ENCODE results near the gene SLCO4A1.

SLCO4A1 gene

GRCh38 chr20:62669249-62669648 is 26.9 kb downstream of the SLCO4A1 start:
- Histone ChIP-seq H2BK12ac (ENCODE audit: low read length) (no peak overlapping the region), H3K14ac (ENCODE audit: low read length) (no peak overlapping the region), H3K27ac (ENCODE audit: low read depth, low read length) (no peak overlapping the region), H3K36me3 (ENCODE audit: control insufficient read depth in 1 of 2, insufficient read depth in 2 of 2, low read length in 2 of 2) (no peaks in the 10 kb centered on the region), H3K9me3 (ENCODE audit: insufficient read depth, low read depth, low read length) (peaks cover 1% of the 10 kb centered on the region), H3K4me1 (ENCODE audit: control insufficient read depth in 1 of 2, insufficient read depth in 2 of 2, low read length in 2 of 2) (no peaks in the 10 kb centered on the region), H2BK5ac (ENCODE audit: low read depth, low read length, poor library complexity) (no peak overlapping the region), H3K4me2 (ENCODE audit: low read length) (no peak overlapping the region), H4K8ac (ENCODE audit: low read depth, low read length) (no peak overlapping the region), H3K27me3 (ENCODE audit: insufficient read depth, low read length) (no peaks in the 10 kb centered on the region), H3K79me2 (ENCODE audit: control insufficient read depth, insufficient read depth, low read length, poor library complexity) (no peaks in the 10 kb centered on the region), H3K4ac (ENCODE audit: low read depth, low read length) (no peak overlapping the region), H2AFZ (ENCODE audit: insufficient read depth, low read length, poor library complexity) (no peak overlapping the region), H3K9ac (ENCODE audit: low read length) (no peak overlapping the region), H3K18ac (ENCODE audit: low read length) (no peak overlapping the region), H3K4me3 (ENCODE audit: low read depth, low read length) (no peak overlapping the region), H2AK5ac (ENCODE audit: low read length) (no peak overlapping the region), H2BK120ac (ENCODE audit: insufficient read depth, low read length, poor library complexity) (no peak overlapping the region), H3K79me1 (ENCODE audit: low read length) (no peaks in the 10 kb centered on the region), H4K12ac (ENCODE audit: low read depth, low read length) (no peak overlapping the region), H4K91ac (ENCODE audit: low read depth, low read length) (no peak overlapping the region), H3K23ac (ENCODE audit: low read length) (no peak overlapping the region)
- DNase-seq: no peak
- WGBS (ENCODE audit: extremely low coverage, insufficient coverage, insufficient read length): no CpG with 5 or more reads among the region's 10 CpGs

- no peak overlapping the region for H3K4ac ChIP-seq (ENCODE audit: low read depth, low read length)
- no peaks in the 10 kb centered on the region for H3K4me1 ChIP-seq (ENCODE audit: control insufficient read depth in 1 of 2, insufficient read depth in 2 of 2, low read length in 2 of 2)
- no peak overlapping the region for H2AFZ ChIP-seq (ENCODE audit: insufficient read depth, low read length, poor library complexity)
- H2BK5ac ChIP-seq (ENCODE audit: low read depth, low read length, poor library complexity): no peak overlapping the region
- H3K79me2 ChIP-seq (ENCODE audit: control insufficient read depth, insufficient read depth, low read length, poor library complexity): no peaks in the 10 kb centered on the region
- no peaks in the 10 kb centered on the region for H3K27me3 ChIP-seq (ENCODE audit: insufficient read depth, low read length)
- H2BK12ac ChIP-seq (ENCODE audit: low read length): no peak overlapping the region
- no peaks in the 10 kb centered on the region for H3K36me3 ChIP-seq (ENCODE audit: control insufficient read depth in 1 of 2, insufficient read depth in 2 of 2, low read length in 2 of 2)
- no peak overlapping the region for H3K14ac ChIP-seq (ENCODE audit: low read length)
- no peak overlapping the region for H3K9ac ChIP-seq (ENCODE audit: low read length)
- no peak overlapping the region for H3K4me3 ChIP-seq (ENCODE audit: low read depth, low read length)
- no peaks in the 10 kb centered on the region for H3K79me1 ChIP-seq (ENCODE audit: low read length)
- H3K18ac ChIP-seq (ENCODE audit: low read length): no peak overlapping the region
- no peak for DNase-seq
- no CpG with 5 or more reads among the region's 14 CpGs for WGBS (ENCODE audit: extremely low coverage, insufficient coverage, insufficient read length)
- no peak overlapping the region for H3K27ac ChIP-seq (ENCODE audit: low read depth, low read length)
- no peak overlapping the region for H4K91ac ChIP-seq (ENCODE audit: low read depth, low read length)
- no peak overlapping the region for H2BK120ac ChIP-seq (ENCODE audit: insufficient read depth, low read length, poor library complexity)
- H3K4me2 ChIP-seq (ENCODE audit: low read length): no peak overlapping the region
- H4K12ac ChIP-seq (ENCODE audit: low read depth, low read length): no peak overlapping the region
- H4K8ac ChIP-seq (ENCODE audit: low read depth, low read length): no peak overlapping the region
- H3K23ac ChIP-seq (ENCODE audit: low read length): no peak overlapping the region
- peaks cover 1% of the 10 kb centered on the region for H3K9me3 ChIP-seq (ENCODE audit: insufficient read depth, low read depth, low read length)
- H2AK5ac ChIP-seq (ENCODE audit: low read length): no peak overlapping the region
These were observed 27.9 kb downstream of the SLCO4A1 start for GRCh38 chr20:62670156-62670555.

GRCh38 chr20:62670998-62671397 is 28.7 kb downstream of the SLCO4A1 start:
- Histone ChIP-seq H2AFZ (ENCODE audit: insufficient read depth, low read length, poor library complexity) (no peak overlapping the region), H3K4me3 (ENCODE audit: low read depth, low read length) (no peak overlapping the region), H3K4me2 (ENCODE audit: low read length) (no peak overlapping the region), H3K36me3 (ENCODE audit: control insufficient read depth in 1 of 2, insufficient read depth in 2 of 2, low read length in 2 of 2) (no peaks in the 10 kb centered on the region), H4K12ac (ENCODE audit: low read depth, low read length) (no peak overlapping the region), H3K23ac (ENCODE audit: low read length) (no peak overlapping the region), H2BK5ac (ENCODE audit: low read depth, low read length, poor library complexity) (no peak overlapping the region), H2AK5ac (ENCODE audit: low read length) (no peak overlapping the region), H3K9me3 (ENCODE audit: insufficient read depth, low read depth, low read length) (peaks cover 1% of the 10 kb centered on the region), H3K27ac (ENCODE audit: low read depth, low read length) (no peak overlapping the region), H2BK12ac (ENCODE audit: low read length) (no peak overlapping the region), H3K9ac (ENCODE audit: low read length) (no peak overlapping the region), H3K18ac (ENCODE audit: low read length) (no peak overlapping the region), H3K4me1 (ENCODE audit: control insufficient read depth in 1 of 2, insufficient read depth in 2 of 2, low read length in 2 of 2) (no peaks in the 10 kb centered on the region), H3K79me2 (ENCODE audit: control insufficient read depth, insufficient read depth, low read length, poor library complexity) (no peaks in the 10 kb centered on the region), H4K8ac (ENCODE audit: low read depth, low read length) (no peak overlapping the region), H3K4ac (ENCODE audit: low read depth, low read length) (no peak overlapping the region), H3K79me1 (ENCODE audit: low read length) (no peaks in the 10 kb centered on the region), H4K91ac (ENCODE audit: low read depth, low read length) (no peak overlapping the region), H3K27me3 (ENCODE audit: insufficient read depth, low read length) (no peaks in the 10 kb centered on the region), H3K14ac (ENCODE audit: low read length) (no peak overlapping the region), H2BK120ac (ENCODE audit: insufficient read depth, low read length, poor library complexity) (no peak overlapping the region)
- WGBS (ENCODE audit: extremely low coverage, insufficient coverage, insufficient read length): no CpG with 5 or more reads among the region's 17 CpGs
- no peak for DNase-seq

GRCh38 chr20:62671765-62672164 is 29.5 kb downstream of the SLCO4A1 start:
- H3K79me2 ChIP-seq (ENCODE audit: control insufficient read depth, insufficient read depth, low read length, poor library complexity): no peaks in the 10 kb centered on the region

More at GRCh38 chr20:62671765-62672164, 29.5 kb downstream of the SLCO4A1 start:
- H3K4me2 ChIP-seq (ENCODE audit: low read length): no peak overlapping the region
- no peak overlapping the region for H3K4ac ChIP-seq (ENCODE audit: low read depth, low read length)
- no peak overlapping the region for H2BK120ac ChIP-seq (ENCODE audit: insufficient read depth, low read length, poor library complexity)
- no peak overlapping the region for H3K23ac ChIP-seq (ENCODE audit: low read length)
- no peaks in the 10 kb centered on the region for H3K27me3 ChIP-seq (ENCODE audit: insufficient read depth, low read length)
- no peak for DNase-seq
- no peak overlapping the region for H2BK12ac ChIP-seq (ENCODE audit: low read length)
- H4K12ac ChIP-seq (ENCODE audit: low read depth, low read length): no peak overlapping the region
- H2AK5ac ChIP-seq (ENCODE audit: low read length): no peak overlapping the region
- no peak overlapping the region for H3K18ac ChIP-seq (ENCODE audit: low read length)
- H3K4me1 ChIP-seq (ENCODE audit: control insufficient read depth in 1 of 2, insufficient read depth in 2 of 2, low read length in 2 of 2): no peaks in the 10 kb centered on the region
- H3K36me3 ChIP-seq (ENCODE audit: control insufficient read depth in 1 of 2, insufficient read depth in 2 of 2, low read length in 2 of 2): no peaks in the 10 kb centered on the region
- no peaks in the 10 kb centered on the region for H3K79me1 ChIP-seq (ENCODE audit: low read length)
- H4K91ac ChIP-seq (ENCODE audit: low read depth, low read length): no peak overlapping the region
- no peak overlapping the region for H4K8ac ChIP-seq (ENCODE audit: low read depth, low read length)
- H3K9ac ChIP-seq (ENCODE audit: low read length): no peak overlapping the region
- H3K14ac ChIP-seq (ENCODE audit: low read length): no peak overlapping the region
- no peak overlapping the region for H3K4me3 ChIP-seq (ENCODE audit: low read depth, low read length)
- H2AFZ ChIP-seq (ENCODE audit: insufficient read depth, low read length, poor library complexity): no peak overlapping the region
- H3K27ac ChIP-seq (ENCODE audit: low read depth, low read length): no peak overlapping the region
- peaks cover 1% of the 10 kb centered on the region for H3K9me3 ChIP-seq (ENCODE audit: insufficient read depth, low read depth, low read length)
- no CpG with 5 or more reads among the region's 15 CpGs for WGBS (ENCODE audit: extremely low coverage, insufficient coverage, insufficient read length)
- H2BK5ac ChIP-seq (ENCODE audit: low read depth, low read length, poor library complexity): no peak overlapping the region

Measured in trophoblast cell (in vitro differentiated cells and primary cell).